Glutamatergic neuron (in vitro differentiated cells): ENCODE measurements around the gene PDE1C. TPM values are rescaled to one million over a fixed set of nuclear protein-coding genes. Genes with fewer than 3 reads are reported as not detected.

ENCODE experiments used
- DNase-seq: peaks from one replicate; pipeline ENCODE4 v3.0.0; 2022
- H3K27ac Mint-ChIP-seq: one replicate; pipeline ENCODE4 v1.8.0; 2020; ENCODE audit warnings: mild to moderate bottlenecking, mixed read lengths, inconsistent platforms; ENCODE audit not compliant: unreplicated experiment
- H3K27me3 Mint-ChIP-seq: one replicate; pipeline ENCODE4 v1.8.0; 2020; ENCODE audit warnings: mild to moderate bottlenecking, moderate library complexity, mixed read lengths, inconsistent platforms; ENCODE audit not compliant: unreplicated experiment
- H3K36me3 Mint-ChIP-seq: one replicate; pipeline ENCODE4 v1.8.0; 2020; ENCODE audit warnings: mild to moderate bottlenecking, mixed read lengths, inconsistent platforms; ENCODE audit not compliant: unreplicated experiment
- H3K4me1 Mint-ChIP-seq: one replicate; pipeline ENCODE4 v1.8.0; 2020; ENCODE audit warnings: mild to moderate bottlenecking, low read depth, mixed read lengths, inconsistent platforms; ENCODE audit not compliant: unreplicated experiment
- H3K4me3 Mint-ChIP-seq: one replicate; pipeline ENCODE4 v1.8.0; 2020; ENCODE audit warnings: mild to moderate bottlenecking, mixed read lengths, inconsistent platforms; ENCODE audit not compliant: unreplicated experiment
- H3K9me3 Mint-ChIP-seq: one replicate; pipeline ENCODE4 v1.8.0; 2020; ENCODE audit warnings: mild to moderate bottlenecking, moderate library complexity, mixed read lengths, inconsistent platforms; ENCODE audit not compliant: unreplicated experiment
- total RNA-seq: library from RNA; stranded (reverse); fragmentation: NEBNext Ultra II Directional; extraction: Animal tissue kit (Norgen Biotek cat#: 25700); gene quantifications from one replicate; pipeline ENCODE4 v1.2.1, GENCODE V29; 2021; ENCODE audit not compliant: unreplicated experiment
- TF ChIP-seq, protein P1 (sequence below): fragments of 200-600 bp; sonication (generic); IDR thresholded peaks from one replicate; pipeline ENCODE4 v1.5.0; 2021; ENCODE audit not compliant: partially characterized antibody, unreplicated experiment

The PDE1C gene
- total RNA-seq, 1 donor from 2014 or later = 3.3 TPM

- no peaks in the 10 kb centered on the region for H3K9me3 Mint-ChIP-seq
- peaks cover 2% of the 10 kb centered on the region for H3K27me3 Mint-ChIP-seq
- H3K4me3 Mint-ChIP-seq = no peak overlapping the region
- TF ChIP-seq, protein P1, sequence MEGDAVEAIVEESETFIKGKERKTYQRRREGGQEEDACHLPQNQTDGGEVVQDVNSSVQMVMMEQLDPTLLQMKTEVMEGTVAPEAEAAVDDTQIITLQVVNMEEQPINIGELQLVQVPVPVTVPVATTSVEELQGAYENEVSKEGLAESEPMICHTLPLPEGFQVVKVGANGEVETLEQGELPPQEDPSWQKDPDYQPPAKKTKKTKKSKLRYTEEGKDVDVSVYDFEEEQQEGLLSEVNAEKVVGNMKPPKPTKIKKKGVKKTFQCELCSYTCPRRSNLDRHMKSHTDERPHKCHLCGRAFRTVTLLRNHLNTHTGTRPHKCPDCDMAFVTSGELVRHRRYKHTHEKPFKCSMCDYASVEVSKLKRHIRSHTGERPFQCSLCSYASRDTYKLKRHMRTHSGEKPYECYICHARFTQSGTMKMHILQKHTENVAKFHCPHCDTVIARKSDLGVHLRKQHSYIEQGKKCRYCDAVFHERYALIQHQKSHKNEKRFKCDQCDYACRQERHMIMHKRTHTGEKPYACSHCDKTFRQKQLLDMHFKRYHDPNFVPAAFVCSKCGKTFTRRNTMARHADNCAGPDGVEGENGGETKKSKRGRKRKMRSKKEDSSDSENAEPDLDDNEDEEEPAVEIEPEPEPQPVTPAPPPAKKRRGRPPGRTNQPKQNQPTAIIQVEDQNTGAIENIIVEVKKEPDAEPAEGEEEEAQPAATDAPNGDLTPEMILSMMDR = no peak
- no peak for DNase-seq
- no peaks in the 10 kb centered on the region for H3K4me1 Mint-ChIP-seq
- no peak overlapping the region for H3K27ac Mint-ChIP-seq
- H3K36me3 Mint-ChIP-seq = no peaks in the 10 kb centered on the region
Measured at GRCh38 chr7:31819031-31819430, 251.2 kb downstream of the PDE1C start.

- Mint-ChIP-seq H3K27ac (no peak overlapping the region), H3K4me3 (no peak overlapping the region), H3K27me3 (no peaks in the 10 kb centered on the region), H3K4me1 (peaks cover under 1% of the 10 kb centered on the region), H3K36me3 (no peaks in the 10 kb centered on the region), H3K9me3 (peaks cover 1% of the 10 kb centered on the region)
- TF ChIP-seq, protein P1 = no peak
- DNase-seq = no peak
Measured at GRCh38 chr7:31816810-31817209, 253.4 kb downstream of the PDE1C start.

DNA sequence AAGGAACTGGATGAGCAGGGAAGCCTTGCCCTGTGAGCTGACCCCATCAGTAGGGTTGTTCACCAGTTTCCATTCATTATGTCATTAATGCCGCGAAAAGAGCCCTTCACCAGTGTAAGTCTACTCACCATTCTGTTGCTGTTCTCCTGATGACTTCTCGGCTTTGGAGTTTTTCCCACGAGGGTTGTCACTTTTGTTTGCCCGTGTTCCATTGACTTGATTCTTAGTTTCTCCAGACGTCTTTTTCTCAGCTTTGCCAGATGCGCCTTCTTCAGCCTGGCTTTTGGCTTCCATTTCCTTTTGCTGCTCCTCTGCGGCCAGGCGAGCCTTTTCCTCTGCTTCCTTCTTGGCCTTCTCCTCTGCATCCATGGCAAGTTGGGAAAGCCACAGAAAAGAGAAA is 254.4 kb downstream of the PDE1C start:
- H3K4me1 Mint-ChIP-seq = peaks cover 5% of the 10 kb centered on the region
- H3K4me3 Mint-ChIP-seq = no peak overlapping the region
- H3K36me3 Mint-ChIP-seq = no peaks in the 10 kb centered on the region
- DNase-seq = no peak
- peaks cover 3% of the 10 kb centered on the region for H3K9me3 Mint-ChIP-seq
- no peak overlapping the region for H3K27ac Mint-ChIP-seq
- TF ChIP-seq, protein P1 = no peak
- H3K27me3 Mint-ChIP-seq = no peaks in the 10 kb centered on the region

DNA sequence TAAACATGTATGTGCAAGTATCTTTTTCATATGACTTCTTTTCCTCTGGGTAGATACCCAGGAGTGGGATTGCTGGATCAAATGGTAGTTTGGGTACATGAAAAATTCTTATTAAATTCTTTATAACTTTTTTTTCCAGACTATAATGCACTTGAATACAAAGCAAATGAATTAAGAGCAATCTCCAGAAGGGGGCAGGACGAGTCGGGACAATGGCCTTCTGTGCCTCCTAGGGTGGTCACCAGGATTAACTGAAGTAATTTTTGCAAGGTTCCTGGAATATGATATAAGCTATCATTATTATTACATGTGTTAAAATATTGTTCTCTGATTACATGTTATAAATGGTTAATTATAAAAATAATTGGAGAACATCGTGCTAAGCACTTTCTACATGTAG is 256.0 kb downstream of the PDE1C start:
- no peak overlapping the region for H3K4me3 Mint-ChIP-seq
- no peak overlapping the region for H3K27ac Mint-ChIP-seq
- H3K9me3 Mint-ChIP-seq = peaks cover 3% of the 10 kb centered on the region
- no peaks in the 10 kb centered on the region for H3K27me3 Mint-ChIP-seq
- no peaks in the 10 kb centered on the region for H3K36me3 Mint-ChIP-seq
- peaks cover 5% of the 10 kb centered on the region for H3K4me1 Mint-ChIP-seq
- DNase-seq = peak; percentile 19
- TF ChIP-seq, protein P1 = no peak

DNA sequence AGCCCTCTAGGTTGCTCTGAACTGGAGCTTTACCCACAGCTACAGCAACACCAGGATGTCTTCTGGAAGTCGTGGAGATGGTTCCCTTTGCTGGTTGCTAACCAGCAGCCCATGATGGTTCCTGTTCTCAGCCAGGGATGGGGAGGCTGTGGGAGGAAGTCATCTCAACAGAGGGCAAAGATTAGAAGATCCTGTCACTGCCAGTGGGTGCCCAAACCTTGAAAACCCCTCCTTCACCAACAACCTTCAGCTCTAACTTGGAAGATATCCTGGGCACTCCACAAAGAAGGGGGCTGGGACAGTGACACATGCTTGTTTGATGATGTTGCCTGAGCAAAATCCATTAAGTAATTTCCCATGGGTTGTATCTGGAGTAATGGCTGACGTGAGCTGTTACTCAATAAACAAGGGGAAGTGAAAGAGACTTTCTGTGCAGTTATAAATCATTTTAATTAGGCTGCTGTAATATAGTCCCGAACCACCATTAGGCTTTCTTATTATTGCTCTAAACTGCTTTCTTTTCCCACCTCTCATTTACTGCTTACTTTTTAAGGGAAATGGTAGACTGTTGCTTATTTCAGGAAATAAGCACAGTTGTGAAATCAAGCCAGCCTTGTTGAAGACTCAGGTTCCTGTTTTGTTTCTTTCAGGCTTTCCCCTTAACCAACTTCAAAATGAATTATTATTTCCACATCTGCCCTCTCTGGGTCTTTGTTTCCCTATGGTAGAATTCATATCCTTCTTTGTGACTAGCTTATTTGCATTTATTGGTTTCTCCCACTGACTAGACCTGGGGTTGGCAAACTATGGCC is 258.4 kb downstream of the PDE1C start:
- no peak for DNase-seq
- TF ChIP-seq, protein P1 = no peak
- H3K27ac Mint-ChIP-seq = no peak overlapping the region

More for the DNA sequence above, 258.4 kb downstream of the PDE1C start:
- peaks cover 5% of the 10 kb centered on the region for H3K4me1 Mint-ChIP-seq
- no peaks in the 10 kb centered on the region for H3K36me3 Mint-ChIP-seq
- peaks cover 3% of the 10 kb centered on the region for H3K9me3 Mint-ChIP-seq
- H3K4me3 Mint-ChIP-seq = no peak overlapping the region
- H3K27me3 Mint-ChIP-seq = no peaks in the 10 kb centered on the region
